B cell (primary cell): ENCODE data around the gene PRR16.

ENCODE experiments used
- EZH2 ChIP-seq: IDR thresholded peaks from 2 replicates; pipeline ENCODE4 v1.6.1; 2012; ENCODE audit warnings: borderline replicate concordance, low read depth, mild to moderate bottlenecking, moderate library complexity, low read length; ENCODE audit not compliant: insufficient read depth, poor library complexity, severe bottlenecking
- TF ChIP-seq, protein P1 (sequence below): fragments of 200-600 bp; IDR thresholded peaks from one replicate; pipeline ENCODE4 v1.8.0; 2022; ENCODE audit warnings: antibody characterized with exemption, mild to moderate bottlenecking

DNA sequence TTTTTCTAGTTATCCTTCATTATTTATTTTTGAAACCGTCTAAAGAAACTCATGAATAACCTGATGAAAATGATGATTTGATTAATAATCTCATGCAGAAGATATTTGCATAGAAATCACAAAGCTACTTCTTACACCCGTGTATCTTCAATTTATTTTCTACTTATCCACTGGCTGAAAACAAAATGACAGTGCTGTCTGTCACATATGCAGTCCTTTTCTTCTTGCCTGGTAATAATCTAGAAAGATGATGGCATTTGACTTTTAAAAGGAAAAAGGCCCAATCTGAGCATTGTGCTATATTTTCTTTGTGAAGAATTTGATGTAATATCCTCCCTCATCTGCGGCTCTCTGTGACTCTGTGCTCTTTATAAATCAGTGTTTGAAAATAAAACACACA is 253.3 kb downstream of the PRR16 start:
- TF ChIP-seq EZH2: no peak
- TF ChIP-seq, protein P1, sequence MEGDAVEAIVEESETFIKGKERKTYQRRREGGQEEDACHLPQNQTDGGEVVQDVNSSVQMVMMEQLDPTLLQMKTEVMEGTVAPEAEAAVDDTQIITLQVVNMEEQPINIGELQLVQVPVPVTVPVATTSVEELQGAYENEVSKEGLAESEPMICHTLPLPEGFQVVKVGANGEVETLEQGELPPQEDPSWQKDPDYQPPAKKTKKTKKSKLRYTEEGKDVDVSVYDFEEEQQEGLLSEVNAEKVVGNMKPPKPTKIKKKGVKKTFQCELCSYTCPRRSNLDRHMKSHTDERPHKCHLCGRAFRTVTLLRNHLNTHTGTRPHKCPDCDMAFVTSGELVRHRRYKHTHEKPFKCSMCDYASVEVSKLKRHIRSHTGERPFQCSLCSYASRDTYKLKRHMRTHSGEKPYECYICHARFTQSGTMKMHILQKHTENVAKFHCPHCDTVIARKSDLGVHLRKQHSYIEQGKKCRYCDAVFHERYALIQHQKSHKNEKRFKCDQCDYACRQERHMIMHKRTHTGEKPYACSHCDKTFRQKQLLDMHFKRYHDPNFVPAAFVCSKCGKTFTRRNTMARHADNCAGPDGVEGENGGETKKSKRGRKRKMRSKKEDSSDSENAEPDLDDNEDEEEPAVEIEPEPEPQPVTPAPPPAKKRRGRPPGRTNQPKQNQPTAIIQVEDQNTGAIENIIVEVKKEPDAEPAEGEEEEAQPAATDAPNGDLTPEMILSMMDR: no peak
